OCI-LY7 (cell line): ENCODE data around the gene LPP.

Experiments
- EZH2phosphoT487 ChIP-seq: fragments of 200-600 bp; sonication (generic); IDR thresholded peaks from 2 replicates; pipeline ENCODE4 v1.6.1; 2018; ENCODE audit warnings: low read depth, borderline replicate concordance, mild to moderate bottlenecking, mixed run types, antibody characterized with exemption, low read length, moderate library complexity, mixed read lengths
- TF ChIP-seq, protein P1 (sequence below): fragments of 200-600 bp; sonication (generic); conservative IDR thresholded peaks from 2 replicates; pipeline ENCODE4 v1.5.1; 2014; ENCODE audit warnings: mild to moderate bottlenecking, antibody characterized with exemption, low read length, moderate library complexity, mixed read lengths

GRCh38 chr3:188380252-188380651 lies 226.3 kb downstream of the LPP start:
- TF ChIP-seq, protein P1, sequence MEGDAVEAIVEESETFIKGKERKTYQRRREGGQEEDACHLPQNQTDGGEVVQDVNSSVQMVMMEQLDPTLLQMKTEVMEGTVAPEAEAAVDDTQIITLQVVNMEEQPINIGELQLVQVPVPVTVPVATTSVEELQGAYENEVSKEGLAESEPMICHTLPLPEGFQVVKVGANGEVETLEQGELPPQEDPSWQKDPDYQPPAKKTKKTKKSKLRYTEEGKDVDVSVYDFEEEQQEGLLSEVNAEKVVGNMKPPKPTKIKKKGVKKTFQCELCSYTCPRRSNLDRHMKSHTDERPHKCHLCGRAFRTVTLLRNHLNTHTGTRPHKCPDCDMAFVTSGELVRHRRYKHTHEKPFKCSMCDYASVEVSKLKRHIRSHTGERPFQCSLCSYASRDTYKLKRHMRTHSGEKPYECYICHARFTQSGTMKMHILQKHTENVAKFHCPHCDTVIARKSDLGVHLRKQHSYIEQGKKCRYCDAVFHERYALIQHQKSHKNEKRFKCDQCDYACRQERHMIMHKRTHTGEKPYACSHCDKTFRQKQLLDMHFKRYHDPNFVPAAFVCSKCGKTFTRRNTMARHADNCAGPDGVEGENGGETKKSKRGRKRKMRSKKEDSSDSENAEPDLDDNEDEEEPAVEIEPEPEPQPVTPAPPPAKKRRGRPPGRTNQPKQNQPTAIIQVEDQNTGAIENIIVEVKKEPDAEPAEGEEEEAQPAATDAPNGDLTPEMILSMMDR: no peak
- TF ChIP-seq EZH2phosphoT487: no peak
